ENCODE data around the gene PRKN.

PRKN gene

DNA sequence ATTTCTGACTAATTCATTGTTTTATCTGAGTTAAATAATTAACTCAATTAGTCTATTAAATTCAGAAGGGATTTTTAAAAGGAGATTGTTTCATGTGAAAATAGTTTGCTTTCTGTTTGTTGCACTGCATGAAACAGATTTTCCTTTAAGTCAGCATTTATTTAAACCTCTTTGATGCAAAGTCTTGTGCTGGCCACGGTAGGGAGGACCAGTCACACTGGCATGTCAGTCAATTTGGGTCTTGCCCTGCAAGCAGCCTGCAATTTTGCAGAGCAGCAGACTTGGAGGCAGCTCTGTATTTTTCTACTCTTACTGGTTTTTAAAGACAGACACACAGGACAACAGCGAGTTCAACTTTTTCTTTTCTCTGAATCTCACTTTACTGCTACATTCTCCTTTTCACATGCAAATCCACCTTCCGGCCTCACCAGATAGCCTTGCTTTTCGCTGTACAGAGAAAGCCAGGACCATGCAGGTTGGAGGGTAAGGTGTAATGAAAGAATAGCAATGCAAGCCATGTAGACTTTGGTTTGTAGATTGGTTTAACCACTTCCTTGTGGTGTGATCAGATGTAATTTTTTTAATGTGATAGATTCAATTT, 763.8 kb downstream of the PRKN start:
- TF ChIP-seq ZFX (IDR thresholded peaks at IDR 0.05; ENCODE audit: borderline replicate concordance) (no peak), CTCF (IDR thresholded peaks at IDR 0.05) (no peak)
- no peak overlapping the region for H3K27ac ChIP-seq

DNA sequence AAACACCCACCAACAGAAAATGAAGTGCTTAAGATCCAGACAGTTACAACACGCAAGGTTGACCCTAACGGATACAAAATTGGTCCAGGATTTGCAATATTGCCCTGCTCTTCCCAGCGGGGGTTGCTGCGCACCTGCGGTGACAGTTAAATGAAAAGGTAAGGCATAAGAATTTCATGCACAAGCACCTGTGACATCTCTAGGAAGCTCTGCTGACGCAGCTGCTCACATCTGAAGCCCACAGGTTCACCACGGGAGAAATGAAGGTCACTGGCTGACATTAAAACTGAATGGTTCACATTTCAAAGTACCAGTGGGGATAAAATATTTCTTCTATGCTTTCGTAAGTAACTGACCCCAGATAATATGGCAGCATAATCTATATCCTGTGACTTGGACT, 764.4 kb downstream of the PRKN start:
- no peak overlapping the region for H3K27ac ChIP-seq
- no peak for TF ChIP-seq CTCF (IDR thresholded peaks at IDR 0.05)
- no peak for TF ChIP-seq ZFX (IDR thresholded peaks at IDR 0.05; ENCODE audit: borderline replicate concordance)

DNA sequence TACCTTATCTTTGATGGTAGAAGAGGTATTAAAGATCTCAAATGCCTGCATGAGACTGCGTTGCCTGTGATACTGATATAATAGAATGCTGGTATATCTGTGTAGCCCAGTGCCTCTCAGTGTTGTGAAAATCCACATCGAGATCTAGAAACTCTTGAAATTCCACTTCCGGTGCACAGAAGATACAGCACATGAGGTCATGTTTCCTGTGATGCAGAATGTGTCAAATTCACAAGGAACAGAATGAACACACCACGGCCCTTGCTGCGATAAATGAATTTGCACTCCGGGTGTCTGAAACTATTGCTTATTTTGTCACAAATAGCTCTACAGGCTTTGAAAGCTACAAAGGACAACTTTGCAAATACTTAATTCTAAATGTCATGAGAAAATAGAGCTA, 765.8 kb downstream of the PRKN start:
- H3K27ac ChIP-seq: no peak overlapping the region
- TF ChIP-seq ZFX (IDR thresholded peaks at IDR 0.05; ENCODE audit: borderline replicate concordance) (no peak), CTCF (IDR thresholded peaks at IDR 0.05) (no peak)

GRCh38 chr6:161961046-161961445, 766.5 kb downstream of the PRKN start:
- no peak overlapping the region for H3K27ac ChIP-seq
- TF ChIP-seq CTCF (IDR thresholded peaks at IDR 0.05) (no peak), ZFX (IDR thresholded peaks at IDR 0.05; ENCODE audit: borderline replicate concordance) (no peak)

DNA sequence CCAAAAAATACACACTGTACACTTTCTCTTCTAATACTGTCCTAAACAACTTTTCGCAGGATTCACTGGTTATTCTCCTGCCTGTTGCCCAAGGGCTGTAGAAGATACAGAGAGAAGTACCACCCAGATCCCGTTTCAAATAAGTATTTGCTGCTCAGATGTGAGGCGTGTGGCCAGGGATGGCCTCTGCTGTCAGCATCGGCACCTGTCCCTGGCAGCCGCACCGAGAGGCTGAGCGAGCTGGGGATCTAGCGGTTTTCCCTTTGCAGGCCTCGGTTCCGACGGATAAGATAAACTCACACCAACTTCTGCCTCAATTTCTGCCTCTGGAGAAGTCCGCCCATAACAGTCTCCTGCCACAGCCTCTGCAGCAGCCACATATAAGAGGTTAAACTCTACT, 768.5 kb downstream of the PRKN start:
- H3K27ac ChIP-seq: no peak overlapping the region
- no peak for TF ChIP-seq CTCF (IDR thresholded peaks at IDR 0.05)

GRCh38 chr6:161956082-161956481, 771.5 kb downstream of the PRKN start:
- no peak overlapping the region for H3K27ac ChIP-seq
- TF ChIP-seq ZFX (IDR thresholded peaks at IDR 0.05; ENCODE audit: borderline replicate concordance) (no peak), CTCF (IDR thresholded peaks at IDR 0.05) (no peak)

- H3K27ac ChIP-seq: no peak overlapping the region
- TF ChIP-seq CTCF (IDR thresholded peaks at IDR 0.05): no peak
- TF ChIP-seq ZFX (IDR thresholded peaks at IDR 0.05; ENCODE audit: borderline replicate concordance): no peak
Measured at GRCh38 chr6:161954699-161955276, 772.8 kb downstream of the PRKN start.

Measured in 22Rv1 (cell line).